NCI-H2227 treated with DMSO at 0.1 percent for 48 hours (cell line): Measurements from ENCODE around the gene PRDM9.
A peak's percentile ranks its signal among the peaks of the same experiment; 100 is the strongest.
"Not testable (repeated sequence)": the region's sequence is repeated elsewhere in the genome, so short reads cannot be mapped to it uniquely, and the experiment has no call there.

Experiments used
- DNase-seq: peaks from one replicate; lab custom pipeline; 2025; lab: John Stamatoyannopoulos, UW

PRDM9 gene

GRCh38 chr5:23507278-23507685 lies at the start of gene PRDM9:
PRDM9 (plus strand) TSS chr5:23507609; CDS start chr5:23509034, 1,425 bp downstream.
- DNase-seq: peak; percentile 83

- DNase-seq: no peak
Observed at GRCh38 chr5:23457780-23458179, 49.6 kb upstream of the PRDM9 start.

GRCh38 chr5:23459214-23459613 lies 48.2 kb upstream of the PRDM9 start:
- no peak for DNase-seq

GRCh38 chr5:23461576-23461975 lies 45.8 kb upstream of the PRDM9 start:
- no peak for DNase-seq

- DNase-seq: peak; percentile 72
Observed at GRCh38 chr5:23466401-23466912, 41.0 kb upstream of the PRDM9 start.

- no peak for DNase-seq
Observed at GRCh38 chr5:23468658-23469057, 38.8 kb upstream of the PRDM9 start.

GRCh38 chr5:23473915-23474314 lies 33.5 kb upstream of the PRDM9 start:
- no peak for DNase-seq

- DNase-seq: no peak
Observed at GRCh38 chr5:23474315-23474714, 33.1 kb upstream of the PRDM9 start.

- DNase-seq: no peak
Observed at GRCh38 chr5:23476580-23476979, 30.8 kb upstream of the PRDM9 start.

GRCh38 chr5:23482642-23483041 lies 24.8 kb upstream of the PRDM9 start:
- no peak for DNase-seq

- no peak for DNase-seq
Observed at GRCh38 chr5:23483090-23483489, 24.3 kb upstream of the PRDM9 start.

GRCh38 chr5:23484096-23484495 lies 23.3 kb upstream of the PRDM9 start:
- no peak for DNase-seq

- DNase-seq: not testable (repeated sequence)
Observed at GRCh38 chr5:23486227-23486626, 21.2 kb upstream of the PRDM9 start.

GRCh38 chr5:23490993-23491392 lies 16.4 kb upstream of the PRDM9 start:
- no peak for DNase-seq

- DNase-seq: no peak
Observed at GRCh38 chr5:23494558-23494957, 12.9 kb upstream of the PRDM9 start.

- DNase-seq: no peak
Observed at GRCh38 chr5:23496576-23496975, 10.8 kb upstream of the PRDM9 start.

- peak; percentile 42 for DNase-seq
Observed at GRCh38 chr5:23506329-23507236, 826 bp upstream of the PRDM9 start.

- DNase-seq: not testable (repeated sequence)
Observed at GRCh38 chr5:23510434-23510833, 3.0 kb downstream of the PRDM9 start.

GRCh38 chr5:23522553-23522952 lies 15.1 kb downstream of the PRDM9 start:
- no peak for DNase-seq

- DNase-seq: no peak
Observed at GRCh38 chr5:23523031-23523430, 15.6 kb downstream of the PRDM9 start.

- DNase-seq: no peak
Observed at GRCh38 chr5:23523998-23524397, 16.6 kb downstream of the PRDM9 start.

- DNase-seq: no peak
Observed at GRCh38 chr5:23525751-23526150, 18.3 kb downstream of the PRDM9 start.

GRCh38 chr5:23526616-23527015 lies 19.2 kb downstream of the PRDM9 start:
- DNase-seq: not testable (repeated sequence)
